H1 (cell line): ENCODE data around the gene SNCAIP. TPM values are rescaled to one million over a fixed set of nuclear protein-coding genes. Genes with fewer than 3 reads are reported as not detected.

Source experiments
- HDAC2 ChIP-seq, 2 experiments: fragments of 300-600 bp in 1 of 2; sonication (generic) in 1 of 2; IDR thresholded peaks; 2 replicates each; pipeline ENCODE4 v1.6.1; 2011 to 2012; ENCODE audit warnings: low read depth in 2 of 2, low read length in 2 of 2, mild to moderate bottlenecking in 2 of 2, moderate library complexity in 2 of 2, borderline replicate concordance in 1 of 2, inconsistent platforms in 1 of 2
- USF2 ChIP-seq: IDR thresholded peaks from 2 replicates; pipeline ENCODE4 v1.6.1; 2011; ENCODE audit warnings: low read length, improper control_type of control experiment
- polyA plus RNA-seq, 7 experiments: library from polyadenylated mRNA; depleted of rRNA in 3 of 7; stranded (reverse) in 5 of 7; unstranded in 2 of 7; fragments of >200 nt in 5 of 7; fragments of 200-250 nt in 2 of 7; gene quantifications; 1 replicate in 5 of 7; 2 replicates in 1 of 7; 4 replicates in 1 of 7; pipeline versions ENCODE4 v1.2.1 to v1.2.3, GENCODE V29; 2011 to 2013; ENCODE audit warnings: missing spikeins in 2 of 7, mixed read lengths in 2 of 7
- total RNA-seq: library from RNA; stranded (reverse); fragmentation: NEBNext Ultra II Directional; extraction: Animal tissue kit (Norgen Biotek cat#: 25700); gene quantifications from 2 replicates; pipeline ENCODE4 v1.2.1, GENCODE V29; 2021

SNCAIP gene
- total and polyA plus RNA-seq, 2 of the 8 experiments (the other 6 are each of a cell fraction or from before 2014, with no cell fraction given): 3.9 to 9.0 TPM

GRCh38 chr5:122494109-122494508 lies 182.1 kb downstream of the SNCAIP start (continued):
- TF ChIP-seq USF2 (no peak), HDAC2 (IDR thresholded peaks at IDR 0.05; ENCODE audit: borderline replicate concordance in 1 of 2, low read depth in 2 of 2, low read length in 2 of 2) (no peak)
